ENCODE results near the gene ARHGAP31.

DNA sequence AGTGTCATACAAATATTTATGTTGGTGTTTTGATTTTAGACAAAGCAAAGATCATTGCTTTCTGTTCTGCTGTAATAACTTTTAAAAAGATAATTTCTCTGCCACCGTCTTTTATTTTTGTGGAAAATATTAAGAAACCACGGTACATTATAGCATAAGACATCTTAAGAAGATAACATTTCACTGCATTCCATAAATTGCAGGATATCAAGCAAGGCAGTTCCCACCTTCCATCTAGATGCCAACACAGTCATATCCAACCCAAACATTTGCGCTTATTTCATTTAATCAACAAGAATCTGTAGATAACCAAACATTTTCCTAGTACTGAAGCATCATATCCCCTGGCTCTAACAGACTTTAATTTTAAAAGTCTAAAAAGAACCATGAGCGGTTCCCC is 25.1 kb downstream of the ARHGAP31 start:
- TF ChIP-seq, protein P1, sequence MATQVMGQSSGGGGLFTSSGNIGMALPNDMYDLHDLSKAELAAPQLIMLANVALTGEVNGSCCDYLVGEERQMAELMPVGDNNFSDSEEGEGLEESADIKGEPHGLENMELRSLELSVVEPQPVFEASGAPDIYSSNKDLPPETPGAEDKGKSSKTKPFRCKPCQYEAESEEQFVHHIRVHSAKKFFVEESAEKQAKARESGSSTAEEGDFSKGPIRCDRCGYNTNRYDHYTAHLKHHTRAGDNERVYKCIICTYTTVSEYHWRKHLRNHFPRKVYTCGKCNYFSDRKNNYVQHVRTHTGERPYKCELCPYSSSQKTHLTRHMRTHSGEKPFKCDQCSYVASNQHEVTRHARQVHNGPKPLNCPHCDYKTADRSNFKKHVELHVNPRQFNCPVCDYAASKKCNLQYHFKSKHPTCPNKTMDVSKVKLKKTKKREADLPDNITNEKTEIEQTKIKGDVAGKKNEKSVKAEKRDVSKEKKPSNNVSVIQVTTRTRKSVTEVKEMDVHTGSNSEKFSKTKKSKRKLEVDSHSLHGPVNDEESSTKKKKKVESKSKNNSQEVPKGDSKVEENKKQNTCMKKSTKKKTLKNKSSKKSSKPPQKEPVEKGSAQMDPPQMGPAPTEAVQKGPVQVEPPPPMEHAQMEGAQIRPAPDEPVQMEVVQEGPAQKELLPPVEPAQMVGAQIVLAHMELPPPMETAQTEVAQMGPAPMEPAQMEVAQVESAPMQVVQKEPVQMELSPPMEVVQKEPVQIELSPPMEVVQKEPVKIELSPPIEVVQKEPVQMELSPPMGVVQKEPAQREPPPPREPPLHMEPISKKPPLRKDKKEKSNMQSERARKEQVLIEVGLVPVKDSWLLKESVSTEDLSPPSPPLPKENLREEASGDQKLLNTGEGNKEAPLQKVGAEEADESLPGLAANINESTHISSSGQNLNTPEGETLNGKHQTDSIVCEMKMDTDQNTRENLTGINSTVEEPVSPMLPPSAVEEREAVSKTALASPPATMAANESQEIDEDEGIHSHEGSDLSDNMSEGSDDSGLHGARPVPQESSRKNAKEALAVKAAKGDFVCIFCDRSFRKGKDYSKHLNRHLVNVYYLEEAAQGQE (IDR thresholded peaks at IDR 0.05; ENCODE audit: insufficient replicate concordance, low read depth): no peak
- TF ChIP-seq, protein P2, sequence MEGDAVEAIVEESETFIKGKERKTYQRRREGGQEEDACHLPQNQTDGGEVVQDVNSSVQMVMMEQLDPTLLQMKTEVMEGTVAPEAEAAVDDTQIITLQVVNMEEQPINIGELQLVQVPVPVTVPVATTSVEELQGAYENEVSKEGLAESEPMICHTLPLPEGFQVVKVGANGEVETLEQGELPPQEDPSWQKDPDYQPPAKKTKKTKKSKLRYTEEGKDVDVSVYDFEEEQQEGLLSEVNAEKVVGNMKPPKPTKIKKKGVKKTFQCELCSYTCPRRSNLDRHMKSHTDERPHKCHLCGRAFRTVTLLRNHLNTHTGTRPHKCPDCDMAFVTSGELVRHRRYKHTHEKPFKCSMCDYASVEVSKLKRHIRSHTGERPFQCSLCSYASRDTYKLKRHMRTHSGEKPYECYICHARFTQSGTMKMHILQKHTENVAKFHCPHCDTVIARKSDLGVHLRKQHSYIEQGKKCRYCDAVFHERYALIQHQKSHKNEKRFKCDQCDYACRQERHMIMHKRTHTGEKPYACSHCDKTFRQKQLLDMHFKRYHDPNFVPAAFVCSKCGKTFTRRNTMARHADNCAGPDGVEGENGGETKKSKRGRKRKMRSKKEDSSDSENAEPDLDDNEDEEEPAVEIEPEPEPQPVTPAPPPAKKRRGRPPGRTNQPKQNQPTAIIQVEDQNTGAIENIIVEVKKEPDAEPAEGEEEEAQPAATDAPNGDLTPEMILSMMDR (IDR thresholded peaks at IDR 0.05; ENCODE audit: insufficient read depth, low read length): no peak
- TF ChIP-seq POLR2AphosphoS5 (IDR thresholded peaks at IDR 0.05; ENCODE audit: low read depth) (no peak), GABPA (IDR thresholded peaks at IDR 0.05; ENCODE audit: low read depth) (no peak)
